MM.1S (cell line): ENCODE data around the gene ACTL6B.
"Not testable (repeated sequence)": the region's sequence is repeated elsewhere in the genome, so short reads cannot be mapped to it uniquely, and the experiment has no call there.

ENCODE experiments used
- DNase-seq: peaks from one replicate; pipeline ENCODE4 v3.0.0-alpha.2; 2015
- H2AFZ ChIP-seq: fragments of 300-600 bp; sonication (generic); 2 replicates; pipeline ENCODE4 v1.6.0; 2016; ENCODE audit warnings: antibody characterized with exemption, low read length
- H3F3A ChIP-seq: fragments of 300-600 bp; sonication (generic); 2 replicates; pipeline ENCODE4 v1.6.1; 2016; ENCODE audit warnings: mild to moderate bottlenecking, antibody characterized with exemption, low read length, moderate library complexity, mixed read lengths; ENCODE audit not compliant: insufficient read depth
- H3K27ac ChIP-seq: fragments of 300-600 bp; sonication (generic); 2 replicates; pipeline ENCODE4 v1.5.1; 2016; ENCODE audit warnings: mild to moderate bottlenecking, low read length
- H3K27me3 ChIP-seq: fragments of 300-600 bp; sonication (generic); replicated peaks from 2 replicates; pipeline ENCODE4 v1.6.0; 2016; ENCODE audit warnings: low read length; ENCODE audit not compliant: insufficient read depth
- H3K36me3 ChIP-seq: fragments of 300-600 bp; sonication (generic); replicated peaks from 2 replicates; pipeline ENCODE4 v1.6.1; 2016; ENCODE audit warnings: mild to moderate bottlenecking, low read length, mixed read lengths; ENCODE audit not compliant: insufficient read depth
- H3K4me1 ChIP-seq: fragments of 300-600 bp; sonication (generic); 2 replicates; pipeline ENCODE4 v1.6.1; 2016; ENCODE audit warnings: low read length, mixed read lengths
- H3K4me2 ChIP-seq: fragments of 300-600 bp; sonication (generic); 2 replicates; pipeline ENCODE4 v1.6.0; 2016; ENCODE audit warnings: low read depth, low read length
- H3K4me3 ChIP-seq: fragments of 300-600 bp; sonication (generic); 2 replicates; pipeline ENCODE4 v1.5.1; 2016; ENCODE audit warnings: low read length, mixed read lengths
- H3K79me2 ChIP-seq: fragments of 300-600 bp; sonication (generic); 2 replicates; pipeline ENCODE4 v1.6.1; 2016; ENCODE audit warnings: mixed run types, low read length, mixed read lengths
- H3K9ac ChIP-seq: fragments of 300-600 bp; sonication (generic); 2 replicates; pipeline ENCODE4 v1.6.1; 2016; ENCODE audit warnings: low read length, mixed read lengths
- H3K9me2 ChIP-seq: fragments of 300-600 bp; sonication (generic); replicated peaks from 2 replicates; pipeline ENCODE4 v1.6.1; 2016; ENCODE audit warnings: mild to moderate bottlenecking, low read length, mixed read lengths; ENCODE audit not compliant: insufficient read depth
- H3K9me3 ChIP-seq: fragments of 300-600 bp; sonication (generic); replicated peaks from 2 replicates; pipeline ENCODE4 v1.6.1; 2016; ENCODE audit warnings: mild to moderate bottlenecking, low read length, mixed read lengths; ENCODE audit not compliant: insufficient read depth
- H4K20me1 ChIP-seq: fragments of 300-600 bp; sonication (generic); 2 replicates; pipeline ENCODE4 v1.6.1; 2016; ENCODE audit warnings: mild to moderate bottlenecking, low read length, moderate library complexity, mixed read lengths; ENCODE audit not compliant: insufficient read depth
- EZH2 ChIP-seq: fragments of 300-600 bp; sonication (generic); optimal IDR thresholded peaks from 2 replicates; pipeline ENCODE3; 2017; ENCODE audit warnings: low read depth, mild to moderate bottlenecking, antibody characterized with exemption, low read length, mixed read lengths
- EZH2phosphoT487 ChIP-seq: fragments of 300-600 bp; sonication (generic); IDR thresholded peaks from 2 replicates; pipeline ENCODE4 v1.6.1; 2018; ENCODE audit warnings: antibody characterized with exemption, low read length
- TF ChIP-seq, protein P1 (sequence below): fragments of 300-600 bp; sonication (generic); IDR thresholded peaks from 2 replicates; pipeline ENCODE4 v1.5.1; 2016; ENCODE audit warnings: antibody characterized with exemption, low read length, mixed read lengths

The ACTL6B gene

DNA sequence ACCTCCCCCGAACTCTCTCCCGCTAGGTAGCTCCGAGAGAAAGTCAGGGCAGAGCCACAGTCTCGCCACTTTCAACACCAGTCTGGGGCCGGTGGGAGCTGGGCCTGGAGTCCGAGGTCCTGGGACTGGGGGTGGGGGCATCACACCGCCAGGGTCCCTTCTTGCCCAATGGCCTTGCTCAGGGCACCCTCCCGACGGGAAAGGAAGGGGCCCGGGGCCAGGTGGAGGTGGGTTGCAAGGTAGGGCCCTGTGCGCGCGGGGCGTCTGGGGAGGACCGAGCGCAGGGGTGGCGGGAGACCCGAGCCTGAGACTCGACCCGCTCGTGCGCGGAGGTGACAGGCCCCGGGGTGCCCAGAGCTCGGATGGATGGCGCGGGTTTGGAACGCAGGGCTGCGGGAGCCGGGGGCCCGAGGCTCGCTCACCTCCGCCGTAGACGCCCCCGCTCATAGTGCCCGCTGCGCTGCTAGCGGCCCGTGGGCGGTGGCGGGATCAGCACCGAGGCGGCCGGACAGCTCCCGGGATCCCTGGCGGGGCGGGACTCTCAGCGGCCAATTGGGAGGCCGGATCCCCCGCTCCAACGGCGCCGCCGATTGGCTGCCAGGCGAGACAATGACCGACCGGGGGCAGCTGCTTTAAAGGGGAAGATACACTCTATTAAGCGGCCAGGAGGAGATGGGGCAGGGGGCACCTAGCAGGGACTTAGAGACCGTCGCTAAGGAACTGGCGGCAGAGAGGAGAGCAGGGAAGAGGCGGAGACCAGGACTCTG, at the start of gene ACTL6B:
TSS of gene ACTL6B (minus strand) at position 541 of the 767 bp plus-strand sequence. CDS start at position 447, 94 bp downstream.
- no peak within 1 kb of the TSS for H3K4me3 ChIP-seq
- no peak for TF ChIP-seq EZH2
- TF ChIP-seq, protein P1, sequence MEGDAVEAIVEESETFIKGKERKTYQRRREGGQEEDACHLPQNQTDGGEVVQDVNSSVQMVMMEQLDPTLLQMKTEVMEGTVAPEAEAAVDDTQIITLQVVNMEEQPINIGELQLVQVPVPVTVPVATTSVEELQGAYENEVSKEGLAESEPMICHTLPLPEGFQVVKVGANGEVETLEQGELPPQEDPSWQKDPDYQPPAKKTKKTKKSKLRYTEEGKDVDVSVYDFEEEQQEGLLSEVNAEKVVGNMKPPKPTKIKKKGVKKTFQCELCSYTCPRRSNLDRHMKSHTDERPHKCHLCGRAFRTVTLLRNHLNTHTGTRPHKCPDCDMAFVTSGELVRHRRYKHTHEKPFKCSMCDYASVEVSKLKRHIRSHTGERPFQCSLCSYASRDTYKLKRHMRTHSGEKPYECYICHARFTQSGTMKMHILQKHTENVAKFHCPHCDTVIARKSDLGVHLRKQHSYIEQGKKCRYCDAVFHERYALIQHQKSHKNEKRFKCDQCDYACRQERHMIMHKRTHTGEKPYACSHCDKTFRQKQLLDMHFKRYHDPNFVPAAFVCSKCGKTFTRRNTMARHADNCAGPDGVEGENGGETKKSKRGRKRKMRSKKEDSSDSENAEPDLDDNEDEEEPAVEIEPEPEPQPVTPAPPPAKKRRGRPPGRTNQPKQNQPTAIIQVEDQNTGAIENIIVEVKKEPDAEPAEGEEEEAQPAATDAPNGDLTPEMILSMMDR = no peak
- TF ChIP-seq EZH2phosphoT487 = no peak
- H3K27ac ChIP-seq = no peak within 1 kb of the TSS
- DNase-seq = no peak
- no peak within 1 kb of the TSS for H3K9ac ChIP-seq
- no peaks in the 10 kb centered on the region for H3F3A ChIP-seq
- peaks cover 87% of the 10 kb centered on the region for H3K27me3 ChIP-seq
- H3K4me2 ChIP-seq = no peak within 1 kb of the TSS
- H3K79me2 ChIP-seq = no peaks in the 10 kb centered on the region
- H3K4me1 ChIP-seq = no peaks in the 10 kb centered on the region
- H4K20me1 ChIP-seq = no peaks in the 10 kb centered on the region
- H3K36me3 ChIP-seq = no peaks in the 10 kb centered on the region
- H3K9me3 ChIP-seq = no peaks in the 10 kb centered on the region
- no peaks in the 10 kb centered on the region for H3K9me2 ChIP-seq
- no peak within 1 kb of the TSS for H2AFZ ChIP-seq

DNA sequence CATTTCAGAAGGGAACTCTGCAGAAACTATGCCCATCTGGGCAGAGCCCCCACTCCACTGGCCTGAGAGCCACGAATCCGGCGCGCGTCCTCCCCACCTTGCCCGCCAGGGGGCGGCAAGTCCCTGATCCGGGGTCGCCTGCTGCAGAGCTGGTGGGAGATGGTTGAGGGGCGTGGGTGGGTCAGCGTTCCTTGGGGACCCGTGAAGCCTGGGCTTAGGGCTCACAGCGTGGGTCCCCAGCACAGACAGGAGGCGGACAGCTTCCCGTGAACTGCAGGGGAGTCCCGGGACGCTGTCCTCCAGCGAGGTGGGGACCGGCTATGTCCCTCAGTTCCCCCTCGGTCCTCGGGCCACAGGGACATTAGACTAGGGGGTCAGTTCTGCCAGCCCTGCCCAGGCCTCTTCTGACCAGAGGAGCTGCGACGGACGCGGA, 49.1 kb upstream of the ACTL6B start:
- H2AFZ ChIP-seq = peak overlapping the region; percentile 79
- peak; percentile 73 for DNase-seq
- H3K27ac ChIP-seq = peak overlapping the region; percentile 83

DNA sequence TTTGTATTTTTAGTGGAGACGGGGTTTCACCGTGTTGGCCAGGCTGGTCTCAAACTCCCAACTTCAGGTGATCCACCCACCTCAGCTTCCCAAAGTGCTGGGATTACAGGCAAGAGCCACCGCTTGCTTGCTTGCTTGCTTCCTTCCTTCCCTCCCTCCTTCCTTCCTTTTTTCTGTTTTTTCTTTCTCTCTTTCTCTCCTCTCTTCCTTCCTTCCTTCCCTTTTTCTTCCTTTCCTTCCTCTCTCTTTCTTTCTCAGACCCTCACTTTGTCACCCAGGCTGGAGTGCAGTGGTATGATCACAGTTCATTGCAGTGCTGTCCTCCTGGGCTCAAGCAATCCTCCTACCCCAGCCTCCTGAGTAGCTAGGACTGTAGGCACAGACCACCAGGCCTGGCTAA, 44.8 kb upstream of the ACTL6B start:
- not testable (repeated sequence) for DNase-seq

More for the DNA sequence above, 49.1 kb upstream of the ACTL6B start:
- H3K4me3 ChIP-seq = peak overlapping the region; percentile 96
- H3K27me3 ChIP-seq = peaks cover 34% of the 10 kb centered on the region
- H3K36me3 ChIP-seq = no peaks in the 10 kb centered on the region; the same call in 1 of the 2 replicates
- H3K4me1 ChIP-seq = peaks cover 8% of the 10 kb centered on the region; the same call in 1 of the 2 replicates
- peaks cover 4% of the 10 kb centered on the region; the same call in 1 of the 2 replicates for H3F3A ChIP-seq
- H4K20me1 ChIP-seq = no peaks in the 10 kb centered on the region
- peak overlapping the region; percentile 85 for H3K4me2 ChIP-seq
- H3K79me2 ChIP-seq = peaks cover 16% of the 10 kb centered on the region
- H3K9me2 ChIP-seq = no peaks in the 10 kb centered on the region
- peak overlapping the region; percentile 95 for H3K9ac ChIP-seq
- H3K9me3 ChIP-seq = no peaks in the 10 kb centered on the region
- TF ChIP-seq, protein P1 = peak; percentile 95
- no peak for TF ChIP-seq EZH2

DNA sequence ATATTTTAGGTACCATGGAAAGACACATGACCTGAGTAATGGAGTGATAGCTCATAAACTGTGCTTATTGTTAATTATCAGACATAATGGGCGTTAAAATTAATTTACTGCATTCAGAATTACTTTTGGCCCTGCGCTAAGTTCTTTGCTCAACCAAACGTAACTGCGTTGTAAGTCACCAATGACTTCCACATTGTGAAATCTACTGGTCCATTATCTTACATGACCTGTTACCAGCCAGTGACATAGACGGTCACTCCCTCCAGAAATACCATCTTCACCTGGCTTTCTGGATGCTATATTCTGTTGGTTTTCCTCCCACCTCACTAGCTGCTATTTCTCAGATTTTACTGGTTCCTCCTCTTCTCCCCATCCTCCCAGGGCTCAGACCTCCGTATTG, 42.8 kb upstream of the ACTL6B start:
- H3K9me3 ChIP-seq = no peaks in the 10 kb centered on the region
- no peak for DNase-seq
- no peak overlapping the region for H3K27ac ChIP-seq
- H4K20me1 ChIP-seq = no peaks in the 10 kb centered on the region
- no peak overlapping the region for H2AFZ ChIP-seq
- no peak overlapping the region for H3K4me3 ChIP-seq
- H3K9me2 ChIP-seq = no peaks in the 10 kb centered on the region
- H3K9ac ChIP-seq = no peak overlapping the region
- H3K79me2 ChIP-seq = no peaks in the 10 kb centered on the region
- H3K4me1 ChIP-seq = peaks cover 14% of the 10 kb centered on the region
- no peaks in the 10 kb centered on the region for H3K36me3 ChIP-seq
- no peak overlapping the region for H3K4me2 ChIP-seq
- peaks cover 81% of the 10 kb centered on the region for H3K27me3 ChIP-seq
- H3F3A ChIP-seq = peaks cover 13% of the 10 kb centered on the region
- TF ChIP-seq, protein P1 = no peak
- TF ChIP-seq EZH2 (no peak), EZH2phosphoT487 (no peak)

More for the DNA sequence above, 44.8 kb upstream of the ACTL6B start:
- not testable (repeated sequence) for H3K9me2 ChIP-seq, H3K9me3 ChIP-seq, H3K79me2 ChIP-seq, H3K4me1 ChIP-seq, H3K36me3 ChIP-seq, H2AFZ ChIP-seq, H3K9ac ChIP-seq, H4K20me1 ChIP-seq, H3K4me3 ChIP-seq, H3F3A ChIP-seq, H3K4me2 ChIP-seq, H3K27ac ChIP-seq
- peaks cover 65% of the 10 kb centered on the region for H3K27me3 ChIP-seq
